ENCODE data around the gene PPCDC.
A peak's percentile ranks its signal among the peaks of the same experiment; 100 is the strongest.

GRCh38 chr15:74976159-74976558 lies 47.2 kb upstream of the PPCDC start:
- TF ChIP-seq, protein P1, sequence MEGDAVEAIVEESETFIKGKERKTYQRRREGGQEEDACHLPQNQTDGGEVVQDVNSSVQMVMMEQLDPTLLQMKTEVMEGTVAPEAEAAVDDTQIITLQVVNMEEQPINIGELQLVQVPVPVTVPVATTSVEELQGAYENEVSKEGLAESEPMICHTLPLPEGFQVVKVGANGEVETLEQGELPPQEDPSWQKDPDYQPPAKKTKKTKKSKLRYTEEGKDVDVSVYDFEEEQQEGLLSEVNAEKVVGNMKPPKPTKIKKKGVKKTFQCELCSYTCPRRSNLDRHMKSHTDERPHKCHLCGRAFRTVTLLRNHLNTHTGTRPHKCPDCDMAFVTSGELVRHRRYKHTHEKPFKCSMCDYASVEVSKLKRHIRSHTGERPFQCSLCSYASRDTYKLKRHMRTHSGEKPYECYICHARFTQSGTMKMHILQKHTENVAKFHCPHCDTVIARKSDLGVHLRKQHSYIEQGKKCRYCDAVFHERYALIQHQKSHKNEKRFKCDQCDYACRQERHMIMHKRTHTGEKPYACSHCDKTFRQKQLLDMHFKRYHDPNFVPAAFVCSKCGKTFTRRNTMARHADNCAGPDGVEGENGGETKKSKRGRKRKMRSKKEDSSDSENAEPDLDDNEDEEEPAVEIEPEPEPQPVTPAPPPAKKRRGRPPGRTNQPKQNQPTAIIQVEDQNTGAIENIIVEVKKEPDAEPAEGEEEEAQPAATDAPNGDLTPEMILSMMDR (conservative IDR thresholded peaks at IDR 0.05 in 1 of 2, IDR thresholded peaks at IDR 0.05 in 1 of 2; ENCODE audit: extremely low read depth in 1 of 2, insufficient read depth in 1 of 2, low read depth in 1 of 2, low read length in 2 of 2) = peak; percentile 9 to 22
- no peak for TF ChIP-seq EZH2 (IDR thresholded peaks at IDR 0.05; ENCODE audit: borderline replicate concordance, low read length)

Measured in mammary epithelial cell (primary cell).